Stimulated activated CD8-positive, alpha-beta memory T cell treated with anti-CD3 and anti-CD28 coated beads, Interleukin-7, amount 100 ng/mL, for 1 hour (primary cell): ENCODE measurements around the gene UBE2D2.

ENCODE experiments used
- DNase-seq, 2 donors: peaks; one replicate each; pipeline ENCODE4 v3.0.0-alpha.2; 2020; ENCODE audit warnings: low read depth in 2 of 2

Gene UBE2D2

DNA sequence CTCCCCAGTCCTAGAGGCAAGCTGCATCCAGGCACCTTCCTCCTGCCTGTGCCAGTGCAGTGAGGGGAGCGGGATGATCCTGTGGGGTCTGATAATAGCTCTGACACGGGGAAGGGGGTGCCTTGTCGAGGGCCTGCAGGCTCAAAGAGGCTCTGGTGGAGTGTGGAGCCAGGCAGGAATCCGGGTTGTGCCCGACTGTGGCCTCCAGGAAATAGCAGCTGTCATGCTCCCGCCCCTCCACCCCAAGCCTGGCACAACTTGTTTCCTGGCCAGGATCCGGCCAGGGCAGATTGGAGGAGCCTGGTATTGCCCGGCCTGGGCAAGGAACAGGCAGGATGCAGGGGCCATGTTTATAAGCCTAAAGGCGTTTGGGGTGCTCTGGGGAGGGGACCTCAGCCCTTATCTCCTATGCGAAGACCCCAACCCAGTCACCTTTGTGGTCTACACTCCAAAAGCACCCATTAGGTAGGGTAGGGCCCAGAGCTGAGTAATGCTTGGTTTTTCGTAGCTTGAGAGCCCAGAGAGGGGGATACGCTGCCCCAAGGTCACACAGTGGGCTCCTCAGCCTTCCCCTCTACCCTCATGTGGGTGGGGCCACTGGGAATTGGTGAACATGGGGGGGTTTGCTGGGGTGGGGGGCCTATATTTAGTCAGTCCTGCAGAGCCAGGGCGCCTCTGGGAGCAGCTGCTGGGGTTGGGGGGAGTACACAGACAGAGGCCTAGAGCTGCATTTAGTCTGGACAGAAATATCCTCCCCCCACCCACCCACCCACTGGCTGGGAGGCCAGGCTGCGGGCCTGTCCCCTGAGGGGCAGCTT, 99.2 kb downstream of the UBE2D2 start:
- DNase-seq: no peak

DNA sequence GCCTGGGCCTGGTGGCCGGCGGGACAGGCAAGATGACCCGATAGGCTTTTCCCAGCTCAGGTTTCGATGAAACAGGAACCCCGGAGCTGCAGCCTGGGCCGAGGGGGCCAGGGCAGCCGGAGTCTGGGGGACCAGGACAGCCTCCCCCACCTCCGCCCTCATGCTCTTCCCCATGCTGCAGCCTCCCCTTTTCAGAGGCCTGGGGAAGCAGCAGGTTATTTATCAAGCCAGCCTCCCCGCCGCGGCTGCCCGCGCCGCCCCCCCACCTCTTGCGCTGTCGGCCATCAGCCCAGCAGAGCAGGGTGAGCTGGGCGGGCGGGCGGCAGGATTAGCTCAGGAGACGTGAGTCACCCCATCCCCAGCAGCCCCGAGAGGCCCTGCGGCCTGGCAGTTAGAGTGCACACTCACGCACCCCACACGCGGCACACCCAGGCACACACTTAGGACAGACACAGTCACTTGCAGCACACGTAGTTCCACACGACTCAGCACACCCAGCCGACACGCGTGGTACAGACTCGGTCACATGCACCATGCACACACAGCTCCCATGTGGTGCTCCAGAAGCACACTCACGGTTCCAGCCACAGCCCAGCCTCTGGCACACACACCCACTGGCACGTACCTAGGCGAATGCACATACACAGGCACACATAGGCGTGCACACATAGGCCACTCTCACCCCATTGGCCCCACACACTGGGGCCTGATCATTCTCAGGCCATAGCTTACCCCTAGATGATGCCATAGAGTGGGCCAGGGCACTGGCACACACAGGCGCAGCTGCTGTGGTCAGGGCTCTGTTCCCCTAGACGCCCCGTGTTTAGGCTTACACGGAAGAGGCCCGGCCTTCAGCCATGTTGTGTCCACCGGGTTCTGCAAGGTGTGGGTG, 100.0 kb downstream of the UBE2D2 start:
- no peak for DNase-seq

DNA sequence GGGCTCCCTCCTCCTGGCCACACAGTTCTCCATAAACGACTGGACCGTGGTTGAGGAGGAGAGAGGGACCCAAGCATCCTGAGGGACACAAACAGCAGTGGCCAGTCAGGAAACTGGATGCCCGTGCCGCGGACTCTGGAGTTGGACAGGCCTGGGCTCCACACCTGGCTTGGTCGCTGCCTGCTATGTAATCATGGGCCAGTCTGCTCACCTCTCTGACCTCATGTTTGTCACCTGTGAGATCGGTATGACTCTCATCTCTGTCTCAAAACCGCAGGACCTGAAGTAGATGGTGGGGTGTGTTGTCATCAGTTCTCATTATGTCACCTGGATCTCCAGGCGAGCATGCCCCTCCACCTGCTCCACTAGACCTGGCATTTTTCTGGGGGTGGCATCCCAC, 101.5 kb downstream of the UBE2D2 start:
- no peak for DNase-seq

DNA sequence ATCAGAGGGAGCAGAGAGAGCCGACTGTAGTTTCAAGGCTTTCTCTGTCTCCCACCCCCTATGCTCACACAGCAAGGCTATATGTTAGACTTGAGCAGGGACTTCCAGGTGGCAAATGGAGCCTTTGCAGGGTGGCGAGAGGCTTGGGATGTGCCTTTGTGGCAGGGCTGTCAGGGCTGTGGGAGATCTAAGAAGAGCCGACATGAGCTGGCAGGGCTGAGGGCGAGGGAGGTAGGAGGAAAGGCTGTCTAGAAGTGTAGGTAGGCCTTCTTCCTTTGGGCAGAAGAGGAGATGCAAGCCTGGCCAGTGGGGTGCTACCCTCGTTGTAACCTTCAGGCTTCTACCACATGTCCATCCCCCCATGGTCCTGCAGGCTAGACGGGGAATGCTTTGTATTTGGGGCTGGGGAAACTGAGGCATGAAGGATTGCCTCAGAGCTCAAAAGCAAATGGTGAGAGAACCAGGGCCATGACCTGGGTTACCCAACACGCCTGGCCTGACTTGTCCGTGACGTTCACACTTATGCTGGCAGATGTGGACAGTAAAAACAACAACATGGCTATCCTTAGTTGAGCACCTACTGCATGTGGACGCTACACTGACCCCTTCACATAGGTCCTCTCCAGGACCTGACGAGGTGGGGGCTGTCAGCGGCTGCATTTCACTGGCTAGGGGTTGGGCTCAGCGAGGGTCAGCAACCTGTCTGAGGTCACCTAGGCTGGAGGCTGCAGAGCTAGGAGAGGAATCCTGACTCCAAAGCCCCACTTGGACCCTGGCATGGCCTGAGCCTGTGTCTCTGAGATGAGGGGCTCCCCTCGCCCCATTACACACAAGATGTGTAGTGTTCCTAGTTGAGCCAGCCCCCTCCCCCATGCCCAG, 102.3 kb downstream of the UBE2D2 start:
- no peak for DNase-seq

DNA sequence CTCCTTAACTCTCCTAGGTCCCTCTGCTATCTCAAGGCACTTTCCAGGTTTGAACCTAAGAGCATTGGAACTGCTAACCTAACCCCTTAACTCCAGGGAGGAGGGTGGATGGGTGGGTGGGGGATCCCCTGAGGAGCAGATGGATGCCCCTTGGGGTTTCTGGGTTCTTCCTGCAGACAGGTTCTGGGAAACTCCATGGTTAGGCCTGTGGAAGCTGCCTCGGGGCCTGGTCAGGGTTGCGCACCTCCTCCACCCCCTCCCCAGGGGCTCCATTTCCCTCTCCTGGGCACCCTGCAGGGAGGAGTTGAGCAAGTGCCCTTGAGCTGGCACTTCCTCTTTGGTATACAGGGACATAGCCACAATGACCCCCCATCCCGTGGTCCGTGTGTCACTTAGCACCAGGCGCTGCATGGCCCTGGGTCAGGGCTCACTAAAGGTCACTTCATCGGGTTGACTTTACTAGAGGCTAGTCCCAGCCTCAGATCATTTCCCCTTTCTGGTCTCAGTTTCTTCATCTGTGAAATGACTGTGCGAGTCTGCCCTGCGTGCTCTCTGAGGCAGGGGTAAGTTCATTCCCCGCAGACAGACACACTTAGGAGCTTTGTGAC, 103.1 kb downstream of the UBE2D2 start:
- no peak for DNase-seq

DNA sequence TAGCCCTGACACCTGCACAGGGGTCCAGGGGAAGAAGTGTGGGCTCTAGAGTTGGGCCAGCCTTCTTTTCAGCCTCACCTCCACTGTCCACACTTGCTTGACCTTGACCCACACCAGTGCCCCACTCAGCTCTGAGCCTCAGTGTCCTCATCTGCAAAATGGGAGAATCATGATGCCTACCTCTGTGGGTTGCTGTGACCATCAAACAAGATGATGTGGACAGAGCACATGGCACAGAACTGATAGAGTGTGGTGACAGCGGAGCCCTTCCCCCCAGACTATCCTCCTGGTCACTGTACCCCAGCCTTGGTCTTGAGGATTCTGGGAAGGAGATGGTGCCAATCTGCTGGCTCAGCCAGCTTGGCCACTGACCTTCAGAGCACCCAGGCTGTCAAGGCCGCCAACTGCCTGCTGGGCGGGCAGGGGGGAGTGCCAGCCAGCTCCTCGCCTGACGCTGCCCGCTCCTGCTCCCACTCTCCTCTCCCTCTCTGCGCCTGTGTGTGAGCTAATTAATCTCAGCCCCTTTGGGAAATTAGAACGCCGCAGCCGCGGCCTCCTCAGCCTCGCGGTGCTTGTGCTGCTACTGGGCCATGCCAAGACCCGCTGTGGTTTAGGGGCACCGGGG, 103.7 kb downstream of the UBE2D2 start:
- DNase-seq: no peak

DNA sequence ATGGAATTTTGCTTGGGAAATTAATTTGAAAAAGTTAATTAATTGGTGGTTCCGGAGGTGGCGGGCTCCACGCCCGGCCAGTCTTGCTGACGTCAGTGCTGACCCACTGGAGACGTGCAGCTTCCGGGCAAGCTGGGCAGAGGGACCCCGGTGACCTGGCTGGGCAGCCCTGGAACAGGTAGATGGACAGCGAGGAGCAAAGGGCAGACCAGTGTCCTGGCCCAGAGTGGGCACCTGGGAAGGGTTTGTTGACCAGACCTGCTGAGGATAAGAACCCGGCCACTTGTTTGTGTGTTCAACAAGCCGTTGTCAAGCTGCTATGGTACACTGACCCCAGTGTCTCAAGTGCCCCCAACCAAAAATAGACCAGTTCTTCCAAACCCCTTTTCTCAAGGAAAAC, 104.5 kb downstream of the UBE2D2 start:
- no peak for DNase-seq

DNA sequence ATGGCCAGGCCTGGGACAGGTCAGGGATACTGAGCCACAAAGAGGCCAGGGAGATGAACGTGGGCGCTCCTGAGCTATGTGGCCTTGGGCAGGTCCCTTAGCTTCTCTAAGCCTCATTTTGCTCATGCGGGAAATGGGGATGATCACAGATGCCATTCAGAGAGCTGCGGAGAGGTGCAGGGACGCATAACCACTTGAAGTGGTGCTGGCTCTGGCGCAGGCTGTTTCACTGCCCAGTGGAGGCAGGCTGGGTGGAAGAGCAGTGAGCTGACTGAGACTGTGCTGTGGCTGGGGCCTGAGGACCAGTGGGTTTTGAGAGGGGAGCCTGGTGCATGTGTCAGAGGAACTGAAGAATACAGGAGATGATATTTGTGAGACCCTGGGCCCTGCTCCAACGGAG, 105.4 kb downstream of the UBE2D2 start:
- no peak for DNase-seq

DNA sequence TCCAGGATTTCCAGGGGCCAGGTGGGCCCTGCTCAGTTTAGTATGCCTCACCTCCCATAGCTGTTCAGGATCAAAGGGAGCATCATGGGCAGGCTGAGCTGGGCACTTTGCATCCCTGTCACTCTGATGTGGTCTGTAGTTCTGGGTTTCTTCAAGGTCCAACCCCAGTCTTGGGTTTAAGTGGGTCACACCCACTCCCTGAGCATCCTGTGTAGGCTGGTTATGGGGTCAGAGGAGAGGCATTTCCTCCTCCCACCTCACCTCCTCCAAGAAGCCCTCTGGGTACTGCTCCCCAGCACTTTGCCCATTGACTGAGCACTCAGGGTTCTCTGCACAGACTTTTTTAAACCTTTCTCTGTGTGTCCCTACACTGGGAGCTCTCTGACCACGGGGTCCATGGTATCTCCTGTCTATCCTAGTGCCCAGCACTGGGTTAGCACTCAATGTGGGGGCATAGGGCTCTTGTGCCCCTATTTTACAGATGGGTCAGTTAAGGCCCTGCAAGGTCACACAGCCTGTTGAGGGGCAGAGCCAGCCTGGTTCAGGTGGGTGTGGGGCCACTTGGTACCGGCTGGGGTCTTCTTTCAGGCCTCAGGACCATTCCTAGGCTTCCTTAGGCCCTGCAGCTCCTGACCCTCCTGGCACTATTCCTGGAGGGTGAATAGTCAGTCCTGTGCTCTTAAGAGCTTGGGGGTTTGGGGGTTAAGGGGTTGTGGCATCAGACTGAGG, 106.0 kb downstream of the UBE2D2 start:
- no peak for DNase-seq

DNA sequence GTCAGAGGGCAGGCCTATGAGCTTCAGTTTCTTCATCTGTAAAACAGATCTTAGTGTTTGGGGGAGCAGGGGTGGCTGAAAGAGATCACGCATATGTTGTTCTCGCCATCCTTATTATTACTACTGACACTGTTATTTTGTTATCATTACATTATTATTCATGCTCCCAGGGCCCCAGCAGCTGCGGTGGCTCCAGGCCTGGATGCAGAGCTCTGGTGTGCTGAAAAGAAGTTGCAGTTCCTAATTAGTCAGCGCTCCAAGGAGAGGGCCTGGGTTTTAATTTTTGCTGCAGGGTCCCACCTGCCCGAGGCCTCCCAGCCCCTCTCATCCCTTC, 106.6 kb downstream of the UBE2D2 start:
- DNase-seq: no peak

DNA sequence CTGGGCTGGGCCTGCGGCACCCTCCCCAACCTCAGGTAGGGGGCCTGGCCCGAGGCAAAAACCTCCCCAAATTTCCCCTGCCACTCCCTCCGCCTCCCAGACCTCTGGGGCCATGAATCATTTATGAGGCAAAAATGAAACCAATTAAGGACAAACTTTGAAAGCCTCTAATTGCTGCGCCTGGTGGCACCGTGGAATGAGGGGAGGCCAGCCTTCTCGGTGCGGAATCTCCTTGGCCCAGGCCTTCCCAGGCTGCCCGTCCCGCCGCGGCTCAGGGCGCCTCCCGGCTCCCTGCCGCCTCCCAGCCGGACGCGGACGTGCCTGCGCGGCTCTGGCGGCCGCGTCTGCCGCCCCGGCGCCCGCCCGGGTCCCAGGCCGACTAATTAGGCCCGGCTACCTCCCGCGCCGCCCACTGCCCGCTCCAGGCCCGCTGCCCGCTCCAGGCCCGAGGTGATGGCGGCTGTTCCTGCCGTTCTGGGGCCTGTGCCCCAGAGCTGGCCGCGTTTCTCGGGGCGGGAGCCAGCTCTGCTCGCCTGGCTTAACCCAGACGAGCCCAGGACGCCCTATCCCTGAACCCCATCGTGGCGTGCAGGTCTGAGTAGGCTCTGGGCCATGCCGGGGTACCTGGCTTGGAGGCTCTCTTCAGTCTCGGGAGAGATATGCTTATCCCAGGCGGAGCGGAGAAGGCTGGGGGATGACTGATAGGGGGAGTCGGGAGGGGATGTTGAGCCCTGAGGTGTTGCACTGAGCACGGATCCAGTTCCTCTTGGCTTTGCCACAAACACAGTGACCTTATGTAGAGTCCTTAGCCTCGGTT, 107.1 kb downstream of the UBE2D2 start:
- DNase-seq: no peak

DNA sequence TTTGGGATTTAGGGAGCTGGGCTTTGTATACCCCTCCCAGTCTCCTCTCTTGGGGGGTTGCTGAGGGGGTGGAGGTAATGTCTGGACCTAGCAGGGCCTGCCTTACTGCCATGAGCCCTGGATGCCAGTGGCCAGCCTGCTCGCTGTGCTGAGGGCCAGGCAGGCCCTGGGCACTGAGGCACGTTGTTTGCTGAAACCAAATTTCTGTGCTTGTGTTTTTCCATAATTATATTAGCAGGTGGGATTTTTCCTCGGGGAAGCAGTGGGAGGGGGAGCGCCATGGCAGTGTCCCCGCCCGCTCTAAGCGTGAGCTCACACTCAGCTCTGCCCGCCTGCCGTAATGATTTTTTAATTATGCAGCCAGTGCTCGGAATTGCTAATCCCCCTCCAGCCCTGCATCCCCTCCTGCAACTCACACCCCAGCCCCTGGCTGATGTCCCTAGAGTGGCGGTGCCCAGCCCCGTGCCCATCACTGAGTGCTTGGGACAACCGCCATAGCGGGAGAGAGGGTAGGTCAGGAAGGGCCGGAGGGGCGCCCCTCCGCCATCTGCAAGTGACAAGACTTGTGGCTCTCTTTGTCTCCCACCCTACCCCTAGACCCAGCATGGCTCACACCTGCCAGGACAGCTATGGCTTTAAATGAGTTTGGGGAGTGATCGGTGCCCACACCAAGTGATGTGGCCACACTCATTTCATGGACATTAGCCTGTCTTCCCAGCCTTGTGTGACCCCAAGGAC, 108.0 kb downstream of the UBE2D2 start:
- no peak for DNase-seq

DNA sequence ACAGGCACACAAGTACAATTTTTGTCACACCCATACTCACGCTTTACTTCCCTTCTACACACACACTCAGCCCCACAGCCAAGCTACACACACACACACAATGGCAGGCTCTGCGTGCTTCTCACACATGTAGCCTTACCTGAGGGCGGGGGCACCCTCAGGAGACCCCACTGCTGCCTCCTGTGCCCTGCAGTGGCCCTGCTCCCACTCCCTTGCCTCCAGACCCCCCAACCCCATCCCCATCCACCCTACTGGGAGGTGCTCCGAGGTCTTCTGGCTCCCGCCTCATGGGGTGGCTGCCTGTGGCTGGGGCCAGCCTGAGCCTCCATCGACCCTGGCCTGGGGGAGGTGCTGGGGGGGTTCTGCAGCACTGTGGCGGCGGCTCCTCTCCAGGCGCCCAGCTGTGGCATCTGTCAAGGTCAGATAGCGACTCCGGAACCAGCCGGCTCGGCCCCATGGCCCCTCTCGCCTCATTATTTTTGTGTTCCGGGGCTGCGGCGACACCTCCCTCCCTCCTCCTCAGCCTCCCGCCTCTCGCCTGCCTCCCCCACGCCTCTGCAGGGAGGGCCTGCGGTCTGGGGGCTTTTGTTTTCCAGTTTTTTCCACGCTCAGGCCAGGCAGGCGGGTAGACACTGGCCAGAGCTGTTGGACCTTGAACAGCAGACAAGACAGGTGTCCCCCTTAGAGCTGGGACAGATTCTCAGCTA, 108.7 kb downstream of the UBE2D2 start:
- peak in 1 of 2 donors; percentile 30 for DNase-seq

DNA sequence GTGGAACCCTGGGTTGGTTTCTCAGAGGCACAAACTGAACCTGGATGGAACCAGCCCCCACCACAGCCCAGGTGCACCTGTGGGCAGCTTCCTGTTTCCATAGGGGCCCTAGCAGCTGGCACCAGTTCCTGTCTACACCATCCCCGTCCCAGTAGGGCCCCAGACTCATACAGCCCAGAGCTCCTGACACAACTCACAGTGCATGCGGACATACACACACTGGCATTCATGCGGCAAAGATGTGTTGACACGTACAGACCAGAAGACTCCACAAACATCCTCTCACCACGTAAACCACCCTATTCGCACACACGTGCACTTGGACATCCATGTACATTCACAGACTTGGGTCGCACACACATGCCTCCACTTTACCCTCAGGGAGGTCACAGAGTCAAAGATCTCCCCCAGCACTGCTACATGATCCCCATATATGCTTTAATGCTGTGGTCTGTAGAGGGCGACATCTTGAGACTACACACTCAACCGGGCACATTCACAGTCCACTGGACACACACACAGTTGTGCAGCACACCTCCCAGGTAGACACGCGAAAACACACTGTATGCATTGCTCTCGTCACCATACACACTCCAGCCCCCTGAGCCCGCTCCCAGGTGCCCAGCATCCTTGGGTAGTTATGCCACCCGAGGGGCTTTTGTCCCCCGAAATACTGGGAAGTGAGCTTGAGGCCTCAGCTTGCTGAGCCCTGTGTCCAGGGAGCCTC, 109.4 kb downstream of the UBE2D2 start:
- no peak for DNase-seq

DNA sequence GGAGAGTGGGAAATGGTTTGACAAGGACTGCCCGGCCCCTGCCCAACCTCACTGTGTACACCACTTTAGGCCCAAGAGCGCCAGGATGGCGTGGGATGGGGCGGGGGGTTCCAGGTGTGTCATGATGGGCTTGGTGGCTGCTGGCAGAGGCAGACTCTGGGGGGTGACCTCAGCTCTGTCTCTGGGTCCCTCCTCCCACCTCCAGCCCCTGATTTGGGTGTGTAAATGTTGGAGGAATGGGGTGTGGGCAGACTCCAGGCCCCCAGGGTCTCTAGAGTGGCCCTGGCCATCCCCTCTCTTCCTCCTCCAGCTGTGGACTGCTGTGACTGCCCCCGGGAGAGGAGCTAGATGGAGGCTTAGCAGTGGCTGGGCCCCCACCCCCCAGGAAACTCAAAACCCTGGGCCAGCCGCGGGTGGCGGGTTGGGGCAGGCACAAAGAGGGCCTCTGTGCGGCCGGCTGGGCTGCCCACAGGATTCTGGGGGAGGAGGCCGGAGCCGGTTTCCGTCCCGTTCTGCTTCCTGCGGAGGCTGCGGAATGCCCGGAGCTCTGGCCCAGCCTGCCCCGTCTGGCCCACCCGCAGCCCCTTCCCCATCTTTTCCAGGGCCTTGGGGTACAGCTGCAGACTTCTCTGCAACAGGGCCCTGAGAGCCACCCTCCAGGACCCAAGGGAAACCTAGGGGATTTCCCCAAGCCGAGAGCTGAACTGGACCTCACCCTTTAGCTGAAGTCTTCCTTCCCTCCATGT, 110.1 kb downstream of the UBE2D2 start:
- DNase-seq: no peak

DNA sequence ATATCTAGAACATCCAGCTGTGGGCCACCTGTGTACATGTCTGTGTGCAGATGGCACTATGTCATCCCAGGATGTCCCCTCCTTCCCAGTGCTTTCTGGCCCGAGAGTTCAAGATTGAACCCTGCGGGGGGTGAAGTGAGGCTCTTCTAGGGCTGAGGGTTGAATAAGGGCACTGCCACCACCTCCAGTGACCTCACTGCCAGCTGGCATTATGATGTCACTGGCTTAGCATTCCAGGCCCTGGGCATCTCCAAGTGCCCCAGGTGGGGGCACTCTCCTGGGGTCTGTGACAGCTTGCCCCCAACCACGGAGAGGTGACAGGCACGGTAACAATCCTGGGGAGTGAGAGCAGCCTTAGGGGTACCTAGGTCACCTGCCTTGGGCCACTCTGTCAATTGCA, 114.1 kb downstream of the UBE2D2 start:
- no peak for DNase-seq

DNA sequence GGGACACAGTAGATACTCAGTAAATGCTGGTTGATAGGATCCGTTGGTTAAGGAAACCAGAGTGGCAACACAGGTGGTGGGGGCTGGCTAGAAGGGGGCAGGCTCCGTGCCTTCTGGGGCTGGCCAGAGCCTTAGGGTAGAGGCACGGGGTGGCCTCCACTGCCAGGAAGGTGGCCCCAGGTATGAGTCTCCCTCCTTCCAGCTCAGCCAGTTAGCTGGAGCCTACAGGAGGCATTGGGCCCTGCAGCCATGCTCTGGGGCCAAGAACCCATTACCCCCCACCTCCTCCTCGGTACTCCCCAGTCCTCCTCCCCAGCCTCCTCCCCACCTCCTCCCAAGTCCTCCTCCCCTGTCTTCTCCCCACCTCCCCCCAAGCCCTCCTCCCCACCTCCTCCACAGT, 114.7 kb downstream of the UBE2D2 start:
- DNase-seq: no peak
